Measurements from ENCODE around the gene TTC14. TPM values are rescaled to one million over a fixed set of nuclear protein-coding genes. Genes with fewer than 3 reads are reported as not detected.
A peak's percentile ranks its signal among the peaks of the same experiment; 100 is the strongest.
"Not testable (repeated sequence)": the region's sequence is repeated elsewhere in the genome, so short reads cannot be mapped to it uniquely, and the experiment has no call there.

TTC14 gene
- total RNA-seq, 1 donor from 2014 or later, result 64.6 TPM

DNA sequence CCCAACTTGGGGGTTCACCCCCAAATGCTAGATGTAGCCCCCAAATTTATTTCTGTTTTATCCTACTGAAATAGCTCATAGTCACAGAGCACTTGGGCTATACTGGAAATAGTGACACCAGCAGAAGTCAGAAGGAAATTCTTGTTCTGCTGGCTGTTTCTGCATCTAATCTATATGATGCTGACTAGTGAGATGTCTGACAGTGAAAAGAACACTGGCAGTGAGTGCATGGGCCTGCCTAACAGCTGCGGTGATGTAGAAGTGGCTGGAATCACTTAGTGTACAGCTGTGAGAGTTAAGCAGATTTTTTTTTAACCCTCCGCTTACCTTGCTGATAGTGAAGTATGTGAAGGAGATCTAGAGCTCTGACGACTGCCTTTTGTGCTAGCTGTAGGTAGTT, 14.0 kb downstream of the TTC14 start:
- H3K36me3 Mint-ChIP-seq (ENCODE audit: unreplicated experiment), result no peaks in the 10 kb centered on the region
- no peaks in the 10 kb centered on the region for H3K9me3 Mint-ChIP-seq (ENCODE audit: unreplicated experiment)

DNA sequence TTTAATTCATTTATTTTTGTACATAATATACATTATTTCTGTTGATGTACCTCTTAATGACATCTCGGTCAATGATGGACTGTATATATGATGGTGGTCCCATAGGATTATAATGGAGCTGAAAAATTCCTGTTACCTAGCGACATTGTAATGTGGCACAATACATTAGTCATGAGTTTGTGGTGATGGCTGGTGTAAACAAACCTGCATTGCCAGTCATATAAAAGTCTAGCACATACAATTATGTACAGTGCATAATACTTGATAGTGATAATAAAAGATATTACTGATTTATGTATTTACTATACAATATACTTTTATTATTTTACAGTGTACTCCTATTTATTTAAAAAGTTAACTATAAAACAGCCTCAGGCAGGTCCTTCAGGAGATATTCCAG, 15.1 kb downstream of the TTC14 start:
- H3K9me3 Mint-ChIP-seq (ENCODE audit: unreplicated experiment), result no peaks in the 10 kb centered on the region
- TF ChIP-seq, protein P1, sequence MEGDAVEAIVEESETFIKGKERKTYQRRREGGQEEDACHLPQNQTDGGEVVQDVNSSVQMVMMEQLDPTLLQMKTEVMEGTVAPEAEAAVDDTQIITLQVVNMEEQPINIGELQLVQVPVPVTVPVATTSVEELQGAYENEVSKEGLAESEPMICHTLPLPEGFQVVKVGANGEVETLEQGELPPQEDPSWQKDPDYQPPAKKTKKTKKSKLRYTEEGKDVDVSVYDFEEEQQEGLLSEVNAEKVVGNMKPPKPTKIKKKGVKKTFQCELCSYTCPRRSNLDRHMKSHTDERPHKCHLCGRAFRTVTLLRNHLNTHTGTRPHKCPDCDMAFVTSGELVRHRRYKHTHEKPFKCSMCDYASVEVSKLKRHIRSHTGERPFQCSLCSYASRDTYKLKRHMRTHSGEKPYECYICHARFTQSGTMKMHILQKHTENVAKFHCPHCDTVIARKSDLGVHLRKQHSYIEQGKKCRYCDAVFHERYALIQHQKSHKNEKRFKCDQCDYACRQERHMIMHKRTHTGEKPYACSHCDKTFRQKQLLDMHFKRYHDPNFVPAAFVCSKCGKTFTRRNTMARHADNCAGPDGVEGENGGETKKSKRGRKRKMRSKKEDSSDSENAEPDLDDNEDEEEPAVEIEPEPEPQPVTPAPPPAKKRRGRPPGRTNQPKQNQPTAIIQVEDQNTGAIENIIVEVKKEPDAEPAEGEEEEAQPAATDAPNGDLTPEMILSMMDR (IDR thresholded peaks at IDR 0.05; ENCODE audit: partially characterized antibody, unreplicated experiment), result no peak
- no peaks in the 10 kb centered on the region for H3K36me3 Mint-ChIP-seq (ENCODE audit: unreplicated experiment)
- H3K27me3 Mint-ChIP-seq (ENCODE audit: unreplicated experiment), result peaks cover 3% of the 10 kb centered on the region
- no peak for DNase-seq
- no peak overlapping the region for H3K27ac Mint-ChIP-seq (ENCODE audit: unreplicated experiment)
- peaks cover 8% of the 10 kb centered on the region for H3K4me1 Mint-ChIP-seq (ENCODE audit: low read depth, unreplicated experiment)
- H3K4me3 Mint-ChIP-seq (ENCODE audit: unreplicated experiment), result no peak overlapping the region

More for the DNA sequence above, 14.0 kb downstream of the TTC14 start:
- Mint-ChIP-seq H3K4me3 (ENCODE audit: unreplicated experiment) (no peak overlapping the region), H3K4me1 (ENCODE audit: low read depth, unreplicated experiment) (peaks cover 15% of the 10 kb centered on the region), H3K27me3 (ENCODE audit: unreplicated experiment) (peaks cover 3% of the 10 kb centered on the region), H3K27ac (ENCODE audit: unreplicated experiment) (peak overlapping the region; percentile 20)
- TF ChIP-seq, protein P1 (IDR thresholded peaks at IDR 0.05; ENCODE audit: partially characterized antibody, unreplicated experiment), result no peak
- DNase-seq, result no peak

DNA sequence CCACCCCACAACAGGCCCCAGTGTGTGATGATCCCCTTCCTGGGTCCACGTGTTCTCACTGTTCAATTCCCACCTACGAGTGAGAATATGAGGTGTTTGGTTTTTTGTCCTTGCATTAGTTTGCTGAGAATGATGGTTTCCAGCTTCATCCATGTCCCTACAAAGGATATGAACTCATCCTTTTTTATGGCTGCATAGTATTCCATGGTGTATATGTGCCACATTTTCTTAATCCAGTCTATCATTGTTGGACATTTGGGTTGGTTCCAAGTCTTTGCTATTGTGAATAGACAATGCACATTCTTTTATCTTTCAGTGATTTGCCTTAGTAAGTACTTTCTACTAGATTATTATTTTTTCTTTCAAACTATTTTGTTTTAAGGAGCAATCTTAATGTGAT, 16.6 kb downstream of the TTC14 start:
- H3K9me3 Mint-ChIP-seq (ENCODE audit: unreplicated experiment); DNase-seq; H3K4me3 Mint-ChIP-seq (ENCODE audit: unreplicated experiment); H3K36me3 Mint-ChIP-seq (ENCODE audit: unreplicated experiment); H3K27ac Mint-ChIP-seq (ENCODE audit: unreplicated experiment); H3K27me3 Mint-ChIP-seq (ENCODE audit: unreplicated experiment); H3K4me1 Mint-ChIP-seq (ENCODE audit: low read depth, unreplicated experiment): not testable (repeated sequence)

DNA sequence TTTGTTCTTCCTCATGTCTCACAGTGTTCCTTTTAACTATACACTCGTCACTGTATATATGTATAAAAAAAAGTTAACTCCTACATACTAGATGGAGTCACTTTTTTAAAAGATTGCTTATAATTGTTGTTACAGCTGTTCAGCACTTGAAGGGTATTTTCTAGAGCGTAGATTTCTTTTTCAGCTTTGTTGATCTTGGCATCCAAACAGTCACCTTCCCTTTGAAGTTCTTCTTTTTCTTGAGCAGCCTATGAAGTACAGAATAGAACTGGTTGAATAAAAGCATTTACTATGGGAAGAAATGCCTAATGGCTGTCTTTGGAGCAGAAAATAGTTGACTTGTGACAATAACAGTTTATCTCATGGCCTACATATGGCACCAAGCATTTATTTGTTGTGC, 17.8 kb downstream of the TTC14 start:
- no peak overlapping the region for H3K27ac Mint-ChIP-seq (ENCODE audit: unreplicated experiment)
- peaks cover 5% of the 10 kb centered on the region for H3K4me1 Mint-ChIP-seq (ENCODE audit: low read depth, unreplicated experiment)
- TF ChIP-seq, protein P1 (IDR thresholded peaks at IDR 0.05; ENCODE audit: partially characterized antibody, unreplicated experiment), result no peak
- H3K27me3 Mint-ChIP-seq (ENCODE audit: unreplicated experiment), result no peaks in the 10 kb centered on the region
- DNase-seq, result no peak
- no peak overlapping the region for H3K4me3 Mint-ChIP-seq (ENCODE audit: unreplicated experiment)
- H3K9me3 Mint-ChIP-seq (ENCODE audit: unreplicated experiment), result no peaks in the 10 kb centered on the region
- no peaks in the 10 kb centered on the region for H3K36me3 Mint-ChIP-seq (ENCODE audit: unreplicated experiment)

DNA sequence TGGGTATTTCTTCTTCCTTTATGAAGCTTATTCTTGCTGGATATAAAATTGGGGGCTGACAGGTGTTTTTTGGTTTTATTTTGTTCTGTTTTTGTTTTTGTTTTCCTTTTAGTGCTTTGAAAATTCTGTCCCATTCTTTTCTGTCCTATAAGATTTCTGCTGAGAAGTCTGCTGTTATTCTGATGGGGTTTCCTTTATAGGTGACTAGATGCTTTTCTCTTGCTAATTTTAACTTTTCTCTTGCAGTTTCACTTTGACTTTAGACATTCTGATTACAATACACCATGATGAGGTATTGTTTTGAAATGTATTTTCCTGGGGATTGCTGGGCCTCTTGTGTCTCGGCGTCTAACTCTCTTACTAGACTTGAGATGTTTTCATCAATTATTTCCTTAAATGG, 22.8 kb downstream of the TTC14 start:
- TF ChIP-seq, protein P1 (IDR thresholded peaks at IDR 0.05; ENCODE audit: partially characterized antibody, unreplicated experiment), result no peak
- H3K27ac Mint-ChIP-seq (ENCODE audit: unreplicated experiment), result no peak overlapping the region
- no peaks in the 10 kb centered on the region for H3K9me3 Mint-ChIP-seq (ENCODE audit: unreplicated experiment)
- H3K36me3 Mint-ChIP-seq (ENCODE audit: unreplicated experiment), result no peaks in the 10 kb centered on the region
- H3K4me3 Mint-ChIP-seq (ENCODE audit: unreplicated experiment), result no peak overlapping the region
- H3K4me1 Mint-ChIP-seq (ENCODE audit: low read depth, unreplicated experiment), result no peaks in the 10 kb centered on the region
- DNase-seq, result no peak
- H3K27me3 Mint-ChIP-seq (ENCODE audit: unreplicated experiment), result no peaks in the 10 kb centered on the region

DNA sequence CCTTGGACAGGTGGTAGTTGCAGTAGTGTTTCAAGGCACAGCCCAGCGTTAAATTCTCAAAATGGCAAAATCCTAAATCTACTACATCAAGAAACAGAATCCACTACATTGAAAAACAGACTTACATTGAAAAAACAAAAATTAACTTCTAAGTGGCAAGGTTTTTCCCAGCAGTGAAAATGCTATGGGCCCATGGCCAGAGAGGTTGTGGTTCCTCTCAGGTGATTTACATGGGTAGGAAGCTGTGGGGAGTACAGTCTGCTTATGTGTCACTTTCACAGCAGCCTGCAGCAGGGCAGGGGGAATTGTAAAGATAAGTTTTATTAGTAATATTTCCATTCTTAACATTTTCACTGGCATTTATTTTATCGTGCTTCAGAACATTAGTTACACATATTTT, 24.9 kb downstream of the TTC14 start:
- Mint-ChIP-seq H3K4me1 (ENCODE audit: low read depth, unreplicated experiment) (no peaks in the 10 kb centered on the region), H3K27ac (ENCODE audit: unreplicated experiment) (no peak overlapping the region), H3K36me3 (ENCODE audit: unreplicated experiment) (no peaks in the 10 kb centered on the region), H3K27me3 (ENCODE audit: unreplicated experiment) (no peaks in the 10 kb centered on the region), H3K9me3 (ENCODE audit: unreplicated experiment) (no peaks in the 10 kb centered on the region), H3K4me3 (ENCODE audit: unreplicated experiment) (no peak overlapping the region)
- DNase-seq, result no peak
- TF ChIP-seq, protein P1 (IDR thresholded peaks at IDR 0.05; ENCODE audit: partially characterized antibody, unreplicated experiment), result no peak

All from glutamatergic neuron (in vitro differentiated cells).